Neural progenitor cell (in vitro differentiated cells): Measurements from ENCODE around the gene SUSD3. TPM values are rescaled to one million over a fixed set of nuclear protein-coding genes. Genes with fewer than 3 reads are reported as not detected.
"Not testable (repeated sequence)": the region's sequence is repeated elsewhere in the genome, so short reads cannot be mapped to it uniquely, and the experiment has no call there.

Source experiments
- DNase-seq: peaks from one replicate; pipeline ENCODE4 v3.0.0-alpha.2; 2016; ENCODE audit warnings: low spot score
- H2AFZ ChIP-seq: fragments of 200-600 bp; sonication (generic); replicated peaks from 2 replicates; pipeline ENCODE4 v1.6.1; 2016; ENCODE audit warnings: antibody characterized with exemption
- H3F3A ChIP-seq: fragments of 200-600 bp; sonication (generic); 2 replicates; pipeline ENCODE4 v1.6.1; 2016; ENCODE audit warnings: antibody characterized with exemption, low read depth
- H3K27ac ChIP-seq: fragments of 200-600 bp; sonication (generic); 2 replicates; pipeline ENCODE4 v1.5.1; 2016; ENCODE audit warnings: mild to moderate bottlenecking
- H3K27me3 ChIP-seq: fragments of 200-600 bp; sonication (generic); 2 replicates; pipeline ENCODE4 v1.6.1; 2016; ENCODE audit warnings: mild to moderate bottlenecking, moderate library complexity
- H3K36me3 ChIP-seq: fragments of 200-600 bp; sonication (generic); 2 replicates; pipeline ENCODE4 v1.5.1; 2016
- H3K4me1 ChIP-seq: fragments of 200-600 bp; sonication (generic); 2 replicates; pipeline ENCODE4 v1.6.1; 2016; ENCODE audit warnings: mixed run types
- H3K4me2 ChIP-seq: fragments of 200-600 bp; sonication (generic); 2 replicates; pipeline ENCODE4 v1.6.1; 2016
- H3K4me3 ChIP-seq: fragments of 200-600 bp; sonication (generic); 2 replicates; pipeline ENCODE4 v1.5.1; 2016
- H3K79me2 ChIP-seq: fragments of 200-600 bp; sonication (generic); 2 replicates; pipeline ENCODE4 v1.6.1; 2016; ENCODE audit warnings: low read depth
- H3K9ac ChIP-seq: fragments of 200-600 bp; sonication (generic); 2 replicates; pipeline ENCODE4 v1.6.1; 2016
- H3K9me3 ChIP-seq: fragments of 200-600 bp; sonication (generic); 2 replicates; pipeline ENCODE4 v1.5.1; 2016; ENCODE audit warnings: low read depth
- H4K20me1 ChIP-seq: fragments of 200-600 bp; sonication (generic); 2 replicates; pipeline ENCODE4 v1.6.1; 2016; ENCODE audit warnings: low read depth
- H3K27ac Mint-ChIP-seq: 3 replicates; pipeline ENCODE4 v1.8.0; 2021; ENCODE audit warnings: mixed read lengths
- H3K27me3 Mint-ChIP-seq: 2 replicates; pipeline ENCODE4 v1.8.0; 2022; ENCODE audit warnings: low read depth, mild to moderate bottlenecking, inconsistent platforms, moderate library complexity, mixed read lengths; ENCODE audit not compliant: insufficient read depth
- H3K36me3 Mint-ChIP-seq: 3 replicates; pipeline ENCODE4 v1.8.0; 2021; ENCODE audit warnings: mixed read lengths
- H3K4me1 Mint-ChIP-seq: 3 replicates; pipeline ENCODE4 v1.8.0; 2021; ENCODE audit warnings: mixed read lengths
- H3K4me3 Mint-ChIP-seq: 3 replicates; pipeline ENCODE4 v1.8.0; 2021; ENCODE audit warnings: mild to moderate bottlenecking, moderate library complexity, mixed read lengths
- H3K9me3 Mint-ChIP-seq: 3 replicates; pipeline ENCODE4 v1.8.0; 2020; ENCODE audit warnings: mixed read lengths
- EZH2 ChIP-seq: fragments of 200-600 bp; sonication (generic); IDR thresholded peaks from 2 replicates; pipeline ENCODE4 v1.6.1; 2017; ENCODE audit warnings: antibody characterized with exemption, mild to moderate bottlenecking, moderate library complexity
- EZH2phosphoT487 ChIP-seq: fragments of 200-600 bp; sonication (generic); IDR thresholded peaks from 2 replicates; pipeline ENCODE4 v1.6.1; 2017; ENCODE audit warnings: antibody characterized with exemption
- total RNA-seq: library from RNA; depleted of rRNA; stranded (reverse); fragments of >200 nt; gene quantifications from 2 replicates; pipeline ENCODE4 v1.2.3, GENCODE V29; 2015; ENCODE audit warnings: low replicate concordance
- TF ChIP-seq, protein P1 (sequence below): fragments of 200-600 bp; sonication (generic); IDR thresholded peaks from 2 replicates; pipeline ENCODE4 v1.5.1; 2017; ENCODE audit warnings: antibody characterized with exemption, mild to moderate bottlenecking

Gene SUSD3
- total RNA-seq, 1 donor from 2014 or later = not detected

DNA sequence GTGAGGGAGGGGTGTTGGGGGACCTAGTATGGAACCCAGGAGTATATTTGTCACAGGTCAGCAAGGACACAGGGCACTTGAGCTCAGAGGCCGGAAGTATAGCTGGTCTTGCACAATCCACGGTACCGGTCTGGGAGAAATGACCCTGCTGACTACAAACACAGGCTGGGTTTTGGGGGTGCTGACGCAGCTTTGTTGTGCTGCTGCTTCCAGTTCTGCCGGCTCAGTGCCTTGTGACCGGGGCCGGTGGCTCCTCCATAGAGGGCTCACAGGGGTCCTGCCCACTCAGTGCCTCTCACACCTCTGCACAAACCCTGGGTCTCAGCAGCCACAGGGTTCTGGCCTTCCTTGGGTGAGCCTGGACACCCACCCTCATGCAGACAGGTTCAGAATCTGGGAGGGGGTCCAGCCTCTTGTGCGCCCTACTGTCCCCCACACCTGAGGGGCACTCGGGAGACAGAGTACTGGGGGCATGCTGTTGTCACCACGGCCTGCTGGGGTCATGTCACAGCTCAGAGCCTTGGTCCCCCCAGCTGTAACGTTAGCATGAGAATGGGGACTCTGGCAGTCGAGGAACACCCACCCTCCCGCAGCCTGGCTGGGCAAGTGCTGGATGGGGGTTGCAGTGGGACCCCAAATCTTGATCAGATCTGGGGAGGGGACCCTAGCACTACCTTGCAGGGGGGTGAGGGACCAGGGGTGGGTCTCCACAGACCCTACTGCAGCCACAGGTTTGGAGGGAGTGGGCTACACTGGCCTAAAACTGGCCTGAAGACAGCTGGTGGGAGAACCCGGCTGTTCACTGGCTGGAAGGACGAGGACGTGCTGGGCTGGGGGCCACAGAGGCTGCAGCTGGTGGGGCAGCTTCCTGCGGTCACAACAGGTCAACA is 57.8 kb downstream of the SUSD3 start:
- H2AFZ ChIP-seq = no peak overlapping the region
- H3K4me3 ChIP-seq = no peak overlapping the region
- H3K36me3 ChIP-seq = no peaks in the 10 kb centered on the region
- no peaks in the 10 kb centered on the region for H3K36me3 Mint-ChIP-seq
- H3K27me3 Mint-ChIP-seq = peaks cover 3% of the 10 kb centered on the region
- no peak overlapping the region for H3K27ac ChIP-seq
- no peaks in the 10 kb centered on the region for H3K79me2 ChIP-seq
- no peak for DNase-seq
- H3K9me3 ChIP-seq = no peaks in the 10 kb centered on the region
- no peaks in the 10 kb centered on the region for H3K9me3 Mint-ChIP-seq
- no peak overlapping the region for H3K4me2 ChIP-seq
- TF ChIP-seq EZH2 (no peak), EZH2phosphoT487 (no peak)
- TF ChIP-seq, protein P1, sequence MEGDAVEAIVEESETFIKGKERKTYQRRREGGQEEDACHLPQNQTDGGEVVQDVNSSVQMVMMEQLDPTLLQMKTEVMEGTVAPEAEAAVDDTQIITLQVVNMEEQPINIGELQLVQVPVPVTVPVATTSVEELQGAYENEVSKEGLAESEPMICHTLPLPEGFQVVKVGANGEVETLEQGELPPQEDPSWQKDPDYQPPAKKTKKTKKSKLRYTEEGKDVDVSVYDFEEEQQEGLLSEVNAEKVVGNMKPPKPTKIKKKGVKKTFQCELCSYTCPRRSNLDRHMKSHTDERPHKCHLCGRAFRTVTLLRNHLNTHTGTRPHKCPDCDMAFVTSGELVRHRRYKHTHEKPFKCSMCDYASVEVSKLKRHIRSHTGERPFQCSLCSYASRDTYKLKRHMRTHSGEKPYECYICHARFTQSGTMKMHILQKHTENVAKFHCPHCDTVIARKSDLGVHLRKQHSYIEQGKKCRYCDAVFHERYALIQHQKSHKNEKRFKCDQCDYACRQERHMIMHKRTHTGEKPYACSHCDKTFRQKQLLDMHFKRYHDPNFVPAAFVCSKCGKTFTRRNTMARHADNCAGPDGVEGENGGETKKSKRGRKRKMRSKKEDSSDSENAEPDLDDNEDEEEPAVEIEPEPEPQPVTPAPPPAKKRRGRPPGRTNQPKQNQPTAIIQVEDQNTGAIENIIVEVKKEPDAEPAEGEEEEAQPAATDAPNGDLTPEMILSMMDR = no peak
- no peak overlapping the region for H3K9ac ChIP-seq
- no peaks in the 10 kb centered on the region for H4K20me1 ChIP-seq
- H3K4me1 Mint-ChIP-seq = peaks cover 4% of the 10 kb centered on the region
- no peak overlapping the region for H3K27ac Mint-ChIP-seq
- H3F3A ChIP-seq = no peaks in the 10 kb centered on the region
- H3K4me3 Mint-ChIP-seq = no peak overlapping the region
- no peaks in the 10 kb centered on the region for H3K4me1 ChIP-seq
- no peaks in the 10 kb centered on the region for H3K27me3 ChIP-seq

- not testable (repeated sequence) for H3K27ac ChIP-seq, H3K27me3 ChIP-seq, DNase-seq, H3K9me3 Mint-ChIP-seq, H3K4me1 ChIP-seq, H3K4me3 ChIP-seq, H3K4me3 Mint-ChIP-seq, H3K27ac Mint-ChIP-seq, H3K36me3 Mint-ChIP-seq, H3K36me3 ChIP-seq, H3K4me2 ChIP-seq, H3K79me2 ChIP-seq, H3K9ac ChIP-seq, H3K4me1 Mint-ChIP-seq, H3K27me3 Mint-ChIP-seq, H3K9me3 ChIP-seq, H3F3A ChIP-seq, H2AFZ ChIP-seq, H4K20me1 ChIP-seq
Observed at GRCh38 chr9:93117521-93117920, 59.0 kb downstream of the SUSD3 start.

GRCh38 chr9:93117924-93118862 is 59.7 kb downstream of the SUSD3 start:
- H4K20me1 ChIP-seq = no peaks in the 10 kb centered on the region
- Mint-ChIP-seq H3K27ac (no peak overlapping the region), H3K4me3 (no peak overlapping the region), H3K36me3 (no peaks in the 10 kb centered on the region), H3K9me3 (no peaks in the 10 kb centered on the region), H3K4me1 (peaks cover 4% of the 10 kb centered on the region), H3K27me3 (peaks cover 4% of the 10 kb centered on the region)
- no peak overlapping the region for H3K4me2 ChIP-seq
- H3K9ac ChIP-seq = no peak overlapping the region
- no peaks in the 10 kb centered on the region for H3K4me1 ChIP-seq
- H2AFZ ChIP-seq = no peak overlapping the region
- TF ChIP-seq EZH2 = no peak
- H3K27ac ChIP-seq = no peak overlapping the region
- no peak for DNase-seq
- no peaks in the 10 kb centered on the region for H3K27me3 ChIP-seq
- H3K36me3 ChIP-seq = no peaks in the 10 kb centered on the region
- H3K4me3 ChIP-seq = no peak overlapping the region
- no peaks in the 10 kb centered on the region for H3K79me2 ChIP-seq
- no peaks in the 10 kb centered on the region for H3F3A ChIP-seq
- H3K9me3 ChIP-seq = no peaks in the 10 kb centered on the region

DNA sequence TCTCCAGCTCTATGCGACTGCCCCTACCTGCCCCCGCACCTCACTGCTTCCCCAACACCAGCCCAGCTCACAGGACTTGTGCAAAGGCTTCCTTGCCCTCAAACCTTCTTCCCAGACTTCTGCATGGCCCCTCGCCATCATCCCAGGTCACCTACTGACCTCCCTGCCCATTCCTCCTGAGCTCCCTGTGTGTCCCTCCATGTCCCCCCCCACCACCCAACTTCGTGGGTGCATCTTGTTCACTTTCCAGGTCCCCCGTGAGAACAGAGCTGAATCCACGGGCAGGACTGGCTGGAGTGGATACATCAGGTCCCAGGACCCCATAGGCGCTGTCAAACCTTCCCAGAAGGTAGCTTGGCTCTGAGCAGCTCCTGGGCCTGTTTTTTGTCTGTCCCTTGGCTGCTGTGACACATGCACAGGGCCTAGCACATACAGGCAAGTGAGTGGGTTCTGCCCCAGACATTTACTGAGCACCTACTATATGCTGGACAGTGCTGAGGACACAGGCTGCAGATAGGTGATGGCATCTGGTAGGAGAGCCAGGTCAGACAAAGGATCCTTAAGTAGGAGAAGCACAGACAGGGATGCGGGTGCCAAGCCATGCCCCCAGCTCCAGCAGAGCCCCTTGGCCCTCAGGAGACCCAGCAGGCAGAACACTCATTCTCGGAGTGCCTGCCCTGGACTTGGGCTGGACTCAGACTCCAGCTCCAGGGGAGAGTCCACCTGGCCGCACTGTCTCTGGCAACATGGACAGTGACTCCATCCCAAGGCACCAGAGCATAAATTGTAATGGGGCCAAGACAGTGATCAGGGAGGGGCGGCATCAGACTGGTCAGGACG is 60.6 kb downstream of the SUSD3 start:
- Histone ChIP-seq H3K36me3 (no peaks in the 10 kb centered on the region), H3K27ac (no peak overlapping the region), H3K4me2 (no peak overlapping the region), H3K27me3 (no peaks in the 10 kb centered on the region), H3K9me3 (no peaks in the 10 kb centered on the region), H4K20me1 (no peaks in the 10 kb centered on the region), H3K79me2 (no peaks in the 10 kb centered on the region), H2AFZ (no peak overlapping the region), H3K4me3 (no peak overlapping the region), H3F3A (no peaks in the 10 kb centered on the region), H3K4me1 (no peaks in the 10 kb centered on the region), H3K9ac (no peak overlapping the region)
- TF ChIP-seq, protein P1 = no peak
- no peak for TF ChIP-seq EZH2
- no peak for TF ChIP-seq EZH2phosphoT487
- H3K4me3 Mint-ChIP-seq = no peak overlapping the region
- no peaks in the 10 kb centered on the region for H3K36me3 Mint-ChIP-seq
- H3K4me1 Mint-ChIP-seq = peaks cover 4% of the 10 kb centered on the region
- H3K27ac Mint-ChIP-seq = no peak overlapping the region
- peaks cover 4% of the 10 kb centered on the region for H3K27me3 Mint-ChIP-seq
- H3K9me3 Mint-ChIP-seq = no peaks in the 10 kb centered on the region
- DNase-seq = no peak
